NK-92 treated with Interleukin-12 subunit alpha and Interleukin-12 subunit beta, amount 100 ng/mL, for 24 hours (cell line): Measurements from ENCODE around the gene NHLRC1.

ENCODE experiments used
- DNase-seq: peaks from one replicate; lab custom pipeline; 2025; lab: John Stamatoyannopoulos, UW

The NHLRC1 gene

GRCh38 chr6:18138906-18139305 lies 16.4 kb upstream of the NHLRC1 start:
- no peak for DNase-seq

- no peak for DNase-seq
Observed at GRCh38 chr6:18136260-18136659, 13.8 kb upstream of the NHLRC1 start.

GRCh38 chr6:18135171-18135570 lies 12.7 kb upstream of the NHLRC1 start:
- no peak for DNase-seq

GRCh38 chr6:18132346-18132745 lies 9.9 kb upstream of the NHLRC1 start:
- DNase-seq, result no peak

- no peak for DNase-seq
Observed at GRCh38 chr6:18126121-18126520, 3.6 kb upstream of the NHLRC1 start.

GRCh38 chr6:18121580-18122127 lies 823 bp downstream of the NHLRC1 start:
- no peak for DNase-seq

- DNase-seq, result no peak
Observed at GRCh38 chr6:18119236-18119635, 3.2 kb downstream of the NHLRC1 start.

- DNase-seq, result no peak
Observed at GRCh38 chr6:18118330-18118729, 4.1 kb downstream of the NHLRC1 start.

GRCh38 chr6:18117136-18117535 lies 5.3 kb downstream of the NHLRC1 start:
- no peak for DNase-seq

- DNase-seq, result peak; percentile 10
Observed at GRCh38 chr6:18115356-18115755, 7.1 kb downstream of the NHLRC1 start.

- DNase-seq, result no peak
Observed at GRCh38 chr6:18110162-18110561, 12.3 kb downstream of the NHLRC1 start.

- no peak for DNase-seq
Observed at GRCh38 chr6:18107061-18107460, 15.4 kb downstream of the NHLRC1 start.

- DNase-seq, result no peak
Observed at GRCh38 chr6:18102783-18103509, 19.5 kb downstream of the NHLRC1 start.

GRCh38 chr6:18101873-18102272 lies 20.6 kb downstream of the NHLRC1 start:
- no peak for DNase-seq

- no peak for DNase-seq
Observed at GRCh38 chr6:18101271-18101670, 21.2 kb downstream of the NHLRC1 start.

- no peak for DNase-seq
Observed at GRCh38 chr6:18100296-18100695, 22.2 kb downstream of the NHLRC1 start.

GRCh38 chr6:18099511-18099910 lies 23.0 kb downstream of the NHLRC1 start:
- DNase-seq, result no peak

GRCh38 chr6:18096423-18096822 lies 26.1 kb downstream of the NHLRC1 start:
- DNase-seq, result no peak

GRCh38 chr6:18091382-18091781 lies 31.1 kb downstream of the NHLRC1 start:
- no peak for DNase-seq

GRCh38 chr6:18090349-18090786 lies 32.1 kb downstream of the NHLRC1 start:
- DNase-seq, result no peak

- no peak for DNase-seq
Observed at GRCh38 chr6:18088419-18089296, 33.8 kb downstream of the NHLRC1 start.

- DNase-seq, result no peak
Observed at GRCh38 chr6:18087396-18088165, 34.9 kb downstream of the NHLRC1 start.
